Pulmonary artery endothelial cell (primary cell): ENCODE data around the gene CNGA2. TPM values are rescaled to one million over a fixed set of nuclear protein-coding genes. Genes with fewer than 3 reads are reported as not detected.
"Not testable (repeated sequence)": the region's sequence is repeated elsewhere in the genome, so short reads cannot be mapped to it uniquely, and the experiment has no call there.

ENCODE experiments used
- DNase-seq: peaks from one replicate; pipeline ENCODE4 v3.0.0-alpha.2; 2011; ENCODE audit warnings: low read depth, low spot score
- total RNA-seq: library from RNA; depleted of rRNA; stranded (reverse); fragments of >200 nt; gene quantifications from 2 replicates; pipeline ENCODE4 v1.2.3, GENCODE V29; 2014

The CNGA2 gene
- not detected in 2 replicates for total RNA-seq

DNA sequence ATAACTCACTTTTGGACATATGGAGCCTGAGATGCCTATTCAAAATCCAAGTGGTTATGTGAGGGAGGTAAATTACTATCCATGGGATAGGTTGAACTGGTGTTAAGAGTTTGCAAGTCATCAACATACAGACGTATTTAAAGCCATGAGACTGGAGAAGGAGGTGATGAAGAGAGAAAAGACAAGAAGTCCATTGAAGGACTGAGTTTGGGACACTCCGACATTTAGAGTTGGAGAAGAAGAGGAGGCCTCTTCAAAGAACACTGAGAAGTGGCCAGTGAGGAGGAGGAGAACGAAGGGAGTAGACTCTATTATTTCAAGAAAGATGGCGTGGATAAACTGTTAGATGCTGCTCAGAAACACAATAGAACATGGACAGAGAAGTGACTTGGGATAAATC is at the start of gene CNGA2:
Gene CNGA2, plus strand, starts transcription at position 301 of the 400 bp plus-strand sequence. CDS start 3,738 bp downstream, outside the sequence.
- no peak for DNase-seq

- DNase-seq, result no peak
Observed at GRCh38 chrX:151687635-151688034, 46.9 kb upstream of the CNGA2 start.

- no peak for DNase-seq
Observed at GRCh38 chrX:151688695-151689094, 45.9 kb upstream of the CNGA2 start.

DNA sequence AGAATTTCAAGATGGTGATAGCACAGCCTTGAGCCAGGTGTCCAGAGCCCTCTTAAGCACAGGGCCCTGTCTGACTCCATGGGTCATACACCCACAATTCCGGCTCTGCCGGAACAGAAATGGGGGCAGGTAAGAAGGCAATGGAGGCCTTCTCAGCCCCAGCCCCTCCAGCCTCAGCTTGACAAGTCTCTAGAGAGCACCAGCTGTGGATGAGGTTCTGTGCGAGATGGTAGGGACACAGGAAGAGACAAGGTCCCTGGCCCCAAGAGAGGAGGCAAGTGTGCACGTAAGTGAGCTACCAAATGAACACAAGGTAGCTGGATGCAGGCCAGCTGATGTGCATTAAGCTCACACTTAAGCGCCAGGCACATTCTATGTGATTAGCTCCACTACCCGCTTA is 41.7 kb upstream of the CNGA2 start:
- no peak for DNase-seq

DNA sequence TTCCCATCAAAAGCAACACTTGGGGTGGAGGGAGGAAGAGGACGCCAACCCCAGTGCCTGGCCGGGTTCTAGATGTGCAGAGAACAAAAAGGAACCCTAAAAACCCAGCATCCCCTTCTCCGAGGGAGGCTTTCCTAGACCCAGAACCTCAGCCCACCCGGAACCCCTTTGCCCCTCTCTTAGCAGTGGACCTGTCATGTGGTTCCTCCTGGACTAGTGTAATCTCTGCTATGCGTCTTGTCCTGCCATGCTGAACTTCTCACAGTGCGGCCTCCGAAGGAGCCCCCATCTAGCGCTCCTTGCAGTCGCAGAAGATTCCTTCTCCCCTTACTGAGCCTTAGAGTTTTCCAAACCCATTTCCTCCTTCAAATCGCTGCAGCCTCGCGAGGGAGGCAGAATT is 40.4 kb upstream of the CNGA2 start:
- DNase-seq, result no peak

GRCh38 chrX:151694661-151695582 is 39.6 kb upstream of the CNGA2 start, which contains the start of gene PRRG3:
Gene PRRG3 (plus strand): TSS chrX:151695458. CDS start chrX:151698815, 3,357 bp downstream.
- DNase-seq, result no peak

GRCh38 chrX:151695583-151696340 is 38.8 kb upstream of the CNGA2 start:
- no peak for DNase-seq

DNA sequence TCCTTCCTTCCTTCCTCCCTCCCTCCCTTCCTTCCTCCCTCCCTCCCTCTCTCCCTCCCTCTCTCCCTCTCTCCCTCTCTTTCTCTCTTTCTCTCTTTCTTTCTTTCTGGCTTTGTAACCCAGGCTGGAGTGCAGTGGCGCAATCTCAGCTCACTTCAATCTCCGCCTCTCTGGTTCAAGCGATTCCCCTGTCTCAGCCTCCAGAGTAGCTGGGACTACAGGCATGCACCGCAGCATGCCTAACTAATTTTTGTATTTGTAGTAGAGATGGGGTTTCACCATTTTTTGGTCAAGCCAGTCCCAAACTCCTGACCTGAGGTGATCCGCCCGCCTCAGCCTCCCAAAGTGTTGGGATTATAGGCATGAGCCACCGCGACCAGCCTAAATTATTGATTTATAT is 37.5 kb upstream of the CNGA2 start:
- DNase-seq, result not testable (repeated sequence)

- DNase-seq, result no peak
Observed at GRCh38 chrX:151697522-151697921, 37.0 kb upstream of the CNGA2 start.

DNA sequence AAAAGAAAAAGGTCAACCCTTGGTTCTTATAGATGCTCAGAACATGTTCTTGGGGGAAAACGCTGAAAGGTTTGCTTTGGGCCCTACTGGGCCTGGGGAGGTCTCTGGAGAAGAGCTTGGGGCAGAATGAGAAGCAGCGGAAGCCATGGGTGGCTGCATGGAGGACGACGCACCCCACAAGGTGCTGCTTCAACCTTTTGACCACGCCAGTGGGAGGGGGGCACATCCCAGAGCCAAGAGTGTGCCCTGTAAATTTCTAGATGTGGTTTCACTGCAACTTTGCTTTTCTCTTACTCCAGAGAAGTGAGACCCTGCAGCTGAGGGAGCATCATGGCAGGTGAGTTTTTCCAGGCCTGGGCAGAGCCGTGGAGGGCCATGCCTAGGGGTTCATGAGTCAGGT is 36.1 kb upstream of the CNGA2 start:
- no peak for DNase-seq

- DNase-seq, result no peak
Observed at GRCh38 chrX:151699746-151700145, 34.8 kb upstream of the CNGA2 start.

DNA sequence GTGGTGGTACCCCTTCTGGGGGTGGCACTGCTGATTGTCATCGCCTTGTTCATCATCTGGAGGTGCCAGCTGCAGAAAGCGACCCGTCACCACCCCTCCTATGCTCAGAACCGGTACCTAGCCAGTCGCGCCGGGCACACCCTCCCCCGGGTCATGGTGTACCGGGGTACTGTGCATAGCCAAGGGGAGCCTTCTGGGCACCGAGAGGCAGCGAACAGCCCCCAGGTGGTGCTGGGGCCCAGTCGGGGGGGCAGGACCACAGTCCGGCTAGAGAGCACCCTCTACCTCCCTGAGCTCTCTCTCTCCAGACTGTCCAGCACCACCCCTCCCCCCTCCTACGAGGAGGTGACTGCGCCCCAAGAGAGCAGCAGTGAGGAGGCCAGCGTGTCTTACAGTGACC is 34.0 kb upstream of the CNGA2 start:
- no peak for DNase-seq

- DNase-seq, result no peak
Observed at GRCh38 chrX:151701071-151701470, 33.5 kb upstream of the CNGA2 start.

DNA sequence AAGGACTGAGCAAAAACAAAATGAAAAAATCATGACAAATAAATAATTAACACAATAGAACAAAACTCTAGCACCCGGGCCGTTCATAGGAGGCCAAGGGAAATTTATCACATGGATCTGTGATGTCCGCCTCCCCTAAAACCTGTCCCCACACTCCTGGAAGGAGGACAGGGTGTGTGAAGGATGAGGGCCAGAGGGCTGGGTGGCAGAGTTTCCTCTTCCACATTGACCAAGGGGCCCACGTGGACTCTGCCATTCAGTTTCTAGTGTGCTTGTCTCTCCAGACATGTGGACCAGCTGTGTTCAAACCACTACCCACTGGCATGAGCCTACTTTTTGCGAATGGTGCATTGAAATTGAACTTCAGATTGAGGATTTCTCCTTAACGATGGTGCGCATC is 33.0 kb upstream of the CNGA2 start:
- DNase-seq, result no peak

- no peak for DNase-seq
Observed at GRCh38 chrX:151702026-151702714, 32.4 kb upstream of the CNGA2 start.

DNA sequence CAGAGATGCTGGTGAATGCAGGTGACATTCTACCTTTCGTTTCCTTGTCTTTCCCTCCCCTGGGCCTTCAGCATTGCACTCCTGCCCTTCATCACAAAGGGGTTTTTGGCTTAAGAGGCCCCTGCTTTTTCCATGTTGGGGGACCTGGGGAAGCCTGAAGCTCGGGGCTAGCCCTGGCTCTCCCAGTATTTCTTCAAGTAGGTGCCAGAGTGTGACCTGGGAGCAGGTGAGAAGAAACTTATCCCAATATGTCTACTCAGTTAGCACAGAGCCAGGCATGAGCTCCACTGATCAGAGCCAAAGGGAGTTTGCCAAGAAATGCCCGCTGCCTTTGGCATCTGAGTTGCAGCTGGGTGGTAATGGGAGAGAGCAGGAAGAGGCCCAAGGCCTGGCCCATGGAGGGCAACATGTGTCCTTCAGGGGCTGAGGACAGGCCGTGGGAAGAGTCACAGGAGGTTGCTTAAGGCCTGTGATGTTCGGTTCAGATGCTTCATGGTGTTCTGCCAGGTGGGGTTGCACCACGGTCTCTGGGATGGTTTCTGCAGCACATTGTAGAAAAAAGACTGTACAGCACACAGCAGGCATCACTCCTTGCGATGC is 31.7 kb upstream of the CNGA2 start:
- no peak for DNase-seq

DNA sequence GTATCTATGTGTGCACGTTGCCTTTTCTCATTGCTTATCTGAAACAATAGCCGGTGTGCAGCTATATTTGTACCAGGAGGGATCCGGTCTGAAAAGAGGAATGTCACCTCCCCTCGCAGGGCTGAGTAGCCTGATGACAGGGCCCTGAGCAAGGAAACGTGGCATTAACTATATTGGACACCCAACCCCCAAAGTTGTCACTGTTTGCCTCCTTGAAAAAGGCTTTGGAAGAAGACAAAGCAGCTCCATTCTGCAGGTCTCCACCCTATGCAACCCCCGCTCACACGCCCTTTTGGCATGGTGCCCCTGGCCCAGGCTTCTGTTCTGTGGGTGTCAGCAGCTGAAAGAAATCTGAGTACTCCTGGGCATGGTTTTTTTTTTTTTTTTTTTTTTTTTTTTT is 31.1 kb upstream of the CNGA2 start:
- DNase-seq, result no peak

GRCh38 chrX:151704041-151704663 is 30.4 kb upstream of the CNGA2 start:
- DNase-seq, result no peak

- no peak for DNase-seq
Observed at GRCh38 chrX:151708821-151709220, 25.7 kb upstream of the CNGA2 start.

- DNase-seq, result no peak
Observed at GRCh38 chrX:151710457-151710856, 24.1 kb upstream of the CNGA2 start.

DNA sequence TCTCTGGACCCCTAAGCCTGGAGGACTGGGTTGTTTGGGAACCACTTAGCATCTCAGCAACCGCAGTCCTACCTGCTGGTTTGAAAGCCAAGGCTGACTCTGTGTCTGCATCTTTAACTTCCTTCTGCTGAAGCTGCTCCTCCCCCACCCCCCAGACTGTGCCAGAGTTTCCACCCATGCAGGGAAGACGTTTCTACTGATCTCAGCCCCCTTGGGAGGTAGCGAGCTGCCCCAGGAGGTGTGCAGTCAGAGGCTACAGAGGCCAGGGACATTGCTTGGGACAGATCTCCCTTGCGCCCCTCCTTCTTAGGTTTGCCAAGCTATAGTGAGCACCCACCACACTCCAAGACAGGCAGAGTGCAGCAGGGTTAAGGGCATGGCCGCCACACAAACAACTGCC is 23.4 kb upstream of the CNGA2 start:
- DNase-seq, result no peak
